Stimulated activated CD4-positive, alpha-beta T cell treated with anti-CD3 and anti-CD28 coated beads, Interleukin-15, amount 100 ng/mL, for 24 hours (primary cell): ENCODE data around the gene ZNF512B.
A peak's percentile ranks its signal among the peaks of the same experiment; 100 is the strongest.

Experiments used
- DNase-seq: peaks from one replicate; pipeline ENCODE4 v3.0.0-alpha.2; 2020

ZNF512B gene

DNA sequence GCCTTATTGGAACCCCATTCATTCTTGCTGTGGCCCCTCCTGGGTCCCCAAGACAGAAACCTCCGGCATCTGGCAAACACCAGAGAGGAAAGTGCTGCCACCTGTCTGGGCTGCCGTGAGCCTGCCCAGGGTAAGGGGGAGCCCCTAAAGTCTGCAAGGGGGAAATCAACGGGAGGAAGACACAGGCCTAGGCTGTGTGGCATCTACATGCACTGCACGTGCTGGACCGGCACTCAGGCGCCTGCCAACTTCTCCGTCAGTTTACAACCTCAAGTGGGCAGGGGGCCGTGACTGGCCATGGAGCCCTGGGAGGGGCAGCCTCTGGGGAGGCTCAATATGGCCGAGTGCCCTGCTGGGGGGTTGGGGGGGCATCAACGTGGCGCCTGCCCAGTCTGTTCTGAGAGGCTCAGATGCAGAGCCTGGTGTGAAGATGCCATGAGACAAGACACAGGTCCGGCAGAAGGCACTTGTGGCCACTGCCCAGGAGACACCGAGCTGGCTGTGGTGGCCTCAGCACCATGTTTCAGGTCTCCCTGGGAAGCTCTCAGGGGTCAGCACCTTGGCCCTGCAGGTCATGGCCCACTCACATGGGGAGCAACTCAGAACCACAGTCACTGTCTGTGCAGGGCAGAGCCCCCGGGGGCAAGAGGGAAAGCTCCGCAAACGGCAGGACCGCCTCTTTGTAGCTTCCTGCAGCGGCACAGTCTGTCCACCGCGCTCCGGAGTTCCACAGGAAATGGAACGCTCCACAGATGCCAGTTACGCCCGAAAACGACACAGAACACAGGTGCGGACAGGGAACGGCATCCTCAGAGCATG lies 21.9 kb downstream of the ZNF512B start:
- DNase-seq = peak; percentile 49

DNA sequence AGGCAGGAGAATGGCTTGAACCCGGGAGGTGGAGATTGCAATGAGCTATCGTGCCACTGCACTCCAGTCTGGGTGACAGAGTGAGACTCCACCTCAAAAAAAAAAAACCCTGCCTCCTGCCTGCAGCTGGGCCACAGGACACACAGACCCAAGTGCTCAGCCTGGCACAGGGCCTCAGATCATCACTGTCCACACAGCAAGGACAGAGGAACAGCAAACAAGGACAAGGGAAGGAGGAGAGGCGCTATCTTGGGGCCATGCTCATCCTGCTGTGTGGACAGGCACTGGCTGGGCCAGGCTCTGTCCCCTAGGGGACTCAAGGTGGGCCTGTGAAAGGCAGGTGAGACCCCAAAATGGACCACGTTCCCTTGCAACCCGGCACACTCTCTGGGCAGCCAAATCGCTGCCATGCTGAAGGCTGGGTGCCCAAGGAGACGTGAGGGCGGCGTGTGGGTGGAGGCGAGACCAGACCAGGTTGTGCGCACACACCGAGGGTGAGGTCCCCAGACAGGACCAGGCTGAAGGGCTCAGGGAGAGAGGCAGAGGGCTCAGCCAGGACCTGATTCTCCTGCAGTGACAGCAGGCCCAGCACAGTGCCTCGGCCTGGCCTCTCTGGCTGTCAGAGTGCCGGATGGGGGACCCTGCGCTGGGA lies 22.6 kb downstream of the ZNF512B start:
- no peak for DNase-seq

DNA sequence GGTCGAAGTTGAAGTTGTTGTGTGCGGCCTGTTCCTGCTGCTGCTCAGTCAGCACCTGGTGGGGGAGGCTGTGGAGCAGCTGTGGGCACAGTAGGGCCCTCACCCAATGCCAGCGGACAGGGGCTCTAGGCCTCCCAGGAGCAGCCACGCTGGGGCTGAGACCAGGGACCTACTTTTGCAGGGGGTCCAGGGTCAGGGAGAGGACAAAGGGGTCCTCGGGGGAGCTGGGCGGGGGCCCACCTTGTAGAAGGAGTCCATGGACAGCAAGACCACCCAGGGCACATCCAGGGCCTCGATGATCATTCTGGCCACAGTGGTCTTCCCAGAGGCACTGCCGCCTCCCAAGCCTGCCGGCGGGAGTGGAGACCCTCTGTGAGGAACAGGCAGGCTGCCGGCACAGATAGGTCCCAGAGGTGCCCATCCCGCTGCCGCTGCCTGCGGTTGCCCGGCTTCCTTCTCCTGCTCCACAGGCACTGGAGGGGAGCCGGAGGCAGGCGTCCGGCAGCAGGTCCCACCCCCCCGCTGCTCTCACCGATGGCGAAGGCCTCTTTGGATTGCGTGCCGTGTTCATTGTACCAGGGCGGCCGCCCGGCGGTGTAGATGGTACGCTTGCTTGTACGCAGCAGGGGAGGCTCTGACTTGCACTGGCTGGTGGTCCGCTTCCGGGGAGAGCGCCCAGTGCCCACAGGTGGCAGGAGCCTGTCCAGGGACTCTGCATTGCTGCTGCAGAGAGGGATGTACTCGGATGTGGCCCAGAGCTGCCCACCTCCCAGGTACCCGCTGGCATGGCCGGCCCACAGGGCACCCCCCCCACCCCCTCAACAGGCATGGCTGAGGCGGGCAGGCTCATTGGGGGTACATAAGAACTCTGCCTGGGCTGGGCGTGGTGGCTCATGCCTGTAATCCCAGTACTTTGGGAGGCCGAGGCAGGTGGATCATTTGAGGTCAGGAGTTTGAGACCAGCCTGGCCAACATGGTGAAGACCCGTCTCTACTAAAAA lies 23.5 kb downstream of the ZNF512B start:
- no peak for DNase-seq

DNA sequence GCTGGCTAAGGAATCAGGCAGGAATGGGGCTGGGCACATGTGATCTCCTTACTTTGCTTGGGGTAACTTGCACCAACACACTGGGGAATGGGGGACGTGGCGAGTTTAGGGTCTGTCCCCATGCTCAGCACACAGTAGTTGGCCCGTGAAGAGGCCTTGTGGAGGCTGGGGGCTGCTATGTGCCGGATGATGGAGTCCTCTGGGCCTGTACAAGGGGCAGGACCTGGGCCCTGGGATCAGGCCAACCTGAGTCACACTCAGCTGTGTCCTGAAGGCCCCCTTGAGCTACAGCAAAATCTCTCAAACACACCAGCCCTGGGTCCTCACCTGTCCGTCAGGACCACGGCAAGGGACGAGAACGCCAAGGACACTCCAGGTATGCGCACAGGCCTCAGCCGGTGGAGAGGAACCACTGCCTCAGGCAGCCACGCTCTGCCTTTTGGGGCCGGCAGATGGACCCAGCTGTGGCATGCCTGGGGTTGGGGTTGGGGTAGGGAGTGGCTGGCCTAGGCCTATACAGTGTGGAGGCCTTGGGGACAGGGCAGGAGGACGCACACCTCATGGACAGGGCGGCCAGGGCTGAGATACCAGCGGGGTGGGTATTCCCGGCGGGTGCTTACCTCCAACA lies 24.6 kb downstream of the ZNF512B start:
- no peak for DNase-seq

DNA sequence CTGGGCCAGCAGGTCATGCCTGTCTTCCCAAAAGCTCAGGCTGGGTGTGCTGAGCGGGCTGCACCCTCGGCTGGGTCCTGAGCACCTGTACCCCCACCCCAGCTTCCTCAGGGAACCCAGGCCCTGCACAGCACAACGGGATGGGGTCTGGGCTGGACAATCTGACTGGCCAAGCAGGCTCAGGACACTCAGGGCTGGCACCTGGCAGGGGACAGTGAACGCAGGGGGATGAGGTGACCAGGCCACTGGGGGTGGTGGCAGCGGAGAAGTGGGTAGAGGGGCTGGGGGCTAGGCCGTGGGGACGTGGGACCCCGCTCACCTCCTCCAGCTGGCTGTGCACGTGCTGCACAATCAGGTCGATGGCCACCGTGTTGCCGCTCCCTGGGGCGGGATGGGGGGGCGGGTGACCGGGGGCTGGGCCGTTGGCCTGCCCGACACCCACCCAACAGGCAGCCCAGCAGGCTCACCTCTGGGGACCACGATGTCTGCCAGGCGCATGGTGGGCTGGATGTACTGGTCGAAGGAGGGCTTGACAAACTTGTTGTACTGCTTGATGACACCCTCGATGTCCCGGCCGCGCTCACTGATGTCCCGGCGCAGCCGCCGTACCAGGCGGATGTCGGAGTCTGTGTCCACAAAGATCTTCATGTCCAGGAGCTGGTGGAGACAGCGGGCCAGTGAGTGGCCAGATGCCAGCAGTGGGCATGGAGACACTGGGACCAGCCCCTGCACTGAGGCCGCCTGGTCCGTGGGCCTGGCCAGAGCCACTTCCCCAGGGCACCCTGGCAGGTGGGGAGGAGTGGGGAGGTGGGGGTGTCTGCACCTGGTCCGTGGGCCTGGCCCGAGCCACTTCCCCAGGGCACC lies 25.4 kb downstream of the ZNF512B start:
- no peak for DNase-seq

DNA sequence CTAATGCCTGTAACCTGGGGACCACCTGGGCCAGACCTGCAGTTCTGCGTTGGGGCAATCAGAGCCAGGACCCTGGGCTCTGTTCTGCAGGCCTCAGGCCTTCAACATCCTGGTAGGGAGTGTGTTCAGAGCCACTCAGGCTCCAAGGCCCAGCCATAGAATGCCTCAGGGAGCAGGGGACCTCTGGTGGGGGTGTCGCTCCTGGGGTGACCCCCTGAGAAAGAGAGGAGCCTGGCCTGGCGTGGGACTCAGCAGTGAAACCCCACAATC lies 26.0 kb downstream of the ZNF512B start:
- no peak for DNase-seq

DNA sequence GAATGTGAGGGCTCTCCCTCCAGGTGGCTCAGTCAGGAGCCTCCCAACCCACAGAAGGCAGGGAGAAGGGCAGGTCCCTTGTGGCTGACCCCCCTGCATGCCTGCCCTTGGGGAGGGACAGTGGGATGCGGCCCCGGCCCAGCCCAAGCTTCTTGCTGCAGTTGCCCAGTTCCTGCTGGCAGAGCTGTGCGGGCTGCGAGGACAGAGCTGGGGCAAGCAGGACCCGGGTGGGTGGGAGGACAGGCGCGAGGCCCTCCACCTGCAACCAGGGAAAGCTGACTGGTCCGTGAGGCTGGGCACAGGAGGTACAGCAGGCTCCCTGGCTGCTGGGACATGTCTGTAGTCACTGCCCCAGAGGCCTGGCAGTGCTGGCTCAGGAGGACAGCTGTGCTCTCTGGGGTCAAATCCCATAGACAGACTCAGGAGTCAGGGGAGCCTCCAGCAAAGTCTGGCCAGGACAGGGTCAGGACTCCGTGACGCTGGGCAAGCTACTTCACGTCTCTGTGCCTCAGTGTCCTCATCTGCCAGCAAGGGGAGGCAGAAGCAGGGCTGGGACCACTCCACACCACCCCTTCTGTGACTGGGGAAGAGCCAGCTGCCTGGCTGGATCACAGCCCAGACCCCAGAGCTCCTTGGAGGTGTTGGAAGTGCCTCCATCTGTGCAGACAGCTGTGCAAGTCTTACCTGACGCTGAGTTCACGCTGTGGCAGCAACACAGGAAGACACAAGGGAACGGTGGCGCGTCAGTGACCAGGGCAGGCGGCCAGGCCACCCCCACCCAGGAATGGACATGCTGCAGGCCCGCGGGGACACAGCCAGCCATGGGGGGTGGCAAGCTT lies 26.5 kb downstream of the ZNF512B start:
- no peak for DNase-seq

DNA sequence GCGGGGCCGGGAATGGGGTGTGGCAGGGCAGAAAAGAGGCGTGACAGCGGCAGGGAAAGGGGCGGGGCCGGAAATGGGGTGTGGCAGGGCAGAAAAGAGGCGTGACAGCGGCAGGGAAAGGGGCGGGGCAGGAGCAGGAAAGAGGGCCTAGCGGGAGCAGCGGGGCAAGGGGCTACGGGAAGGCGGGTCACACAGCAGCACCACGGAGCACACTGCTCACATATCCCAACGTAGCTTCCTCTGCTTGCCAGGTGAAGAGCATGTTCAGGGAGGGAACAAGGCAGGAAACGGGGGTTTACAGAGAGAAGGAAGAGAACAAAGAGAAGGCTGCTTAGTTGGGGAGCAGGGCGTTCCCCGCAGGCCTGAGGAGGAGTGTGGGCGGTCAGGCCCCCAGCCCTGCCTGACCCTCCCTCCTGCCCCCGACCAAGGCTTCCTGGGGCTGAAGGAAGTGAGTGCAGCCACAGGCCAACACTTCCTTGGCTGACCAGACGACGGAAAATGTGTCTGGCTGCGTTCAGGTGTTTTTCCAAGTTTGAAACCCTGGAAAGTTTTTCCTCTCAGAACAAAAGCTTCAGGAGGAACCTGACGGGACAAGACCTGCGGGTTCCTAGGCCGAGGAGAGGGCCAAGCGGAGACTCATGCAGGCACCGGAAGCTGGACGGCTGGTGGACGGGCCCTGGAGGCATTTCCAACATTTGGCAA lies 27.3 kb downstream of the ZNF512B start:
- peak; percentile 63 for DNase-seq

DNA sequence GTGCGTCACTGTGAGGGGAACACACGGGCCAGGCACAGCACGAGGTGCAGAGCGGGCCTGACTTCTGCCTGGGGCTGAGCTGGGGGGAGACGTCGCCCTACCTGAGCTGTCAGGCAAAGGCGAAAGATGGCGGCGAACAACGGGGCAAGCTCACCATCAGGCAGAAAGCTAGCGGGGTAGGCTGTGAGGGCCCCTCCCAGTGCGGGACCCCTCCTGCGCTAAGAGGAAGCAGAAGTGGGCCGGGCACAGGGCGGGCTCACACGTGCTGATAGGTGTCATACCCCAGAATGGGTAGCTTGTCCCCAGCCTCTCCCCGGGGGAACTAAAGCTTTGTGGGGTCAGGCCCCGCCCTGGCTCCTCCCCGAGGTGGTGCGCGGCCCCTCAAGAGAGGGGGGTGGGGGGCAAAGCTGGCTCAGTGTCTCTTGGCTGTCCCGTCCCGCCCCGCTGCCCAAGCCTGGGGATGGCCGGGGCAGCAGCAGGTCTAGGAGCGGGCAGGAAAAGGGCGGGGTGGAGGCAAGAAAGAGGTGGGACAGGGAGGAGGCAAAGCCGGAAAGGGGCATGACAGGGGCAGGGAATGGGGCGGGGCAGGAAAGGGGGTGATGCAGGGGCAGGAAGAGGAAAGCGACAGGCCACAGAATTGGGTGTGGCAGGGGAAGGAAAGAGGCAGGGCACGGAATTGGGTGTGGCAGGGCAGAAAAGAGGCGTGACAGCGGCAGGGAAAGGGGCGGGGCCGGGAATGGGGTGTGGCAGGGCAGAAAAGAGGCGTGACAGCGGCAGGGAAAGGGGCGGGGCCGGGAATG lies 28.2 kb downstream of the ZNF512B start:
- DNase-seq = peak; percentile 78

DNA sequence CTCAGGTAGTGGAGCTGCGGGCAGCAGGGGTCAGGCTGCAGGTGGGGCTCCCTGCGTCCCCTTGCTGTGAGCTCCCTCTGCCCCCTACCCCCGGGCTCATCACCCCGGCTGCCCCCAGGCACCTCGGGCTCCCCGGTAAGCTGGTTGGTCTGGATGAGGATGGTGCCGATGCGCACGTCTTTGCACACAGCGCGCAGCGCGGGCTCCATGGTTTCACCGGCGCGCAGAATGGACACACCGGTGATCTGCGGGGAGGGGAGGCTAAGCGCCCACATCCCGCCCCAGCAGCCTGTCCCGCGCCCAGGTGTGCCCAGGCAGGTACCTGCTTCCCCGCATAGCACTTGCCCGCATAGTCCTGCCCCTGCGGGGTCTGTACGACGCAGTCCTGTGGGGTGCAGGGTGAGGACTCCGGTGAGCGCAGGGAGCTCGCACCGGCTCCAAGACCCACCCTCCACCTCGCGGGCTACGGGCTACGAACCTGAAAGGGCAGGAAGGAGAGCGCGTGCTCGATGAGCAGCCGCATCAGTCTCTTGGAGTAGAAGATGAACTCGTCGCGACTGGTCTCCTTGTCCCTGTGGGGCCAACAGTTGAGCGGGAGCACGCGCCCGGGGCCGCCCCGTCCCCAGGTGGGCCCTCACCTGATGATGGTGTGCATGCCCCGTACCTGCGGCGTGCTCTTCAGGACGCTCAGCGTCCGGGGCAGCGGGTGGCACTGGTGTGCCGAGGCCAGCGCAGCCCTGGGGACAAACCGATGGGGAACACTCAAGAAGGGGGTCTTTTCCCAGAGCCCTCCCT lies 29.1 kb downstream of the ZNF512B start:
- DNase-seq = no peak

DNA sequence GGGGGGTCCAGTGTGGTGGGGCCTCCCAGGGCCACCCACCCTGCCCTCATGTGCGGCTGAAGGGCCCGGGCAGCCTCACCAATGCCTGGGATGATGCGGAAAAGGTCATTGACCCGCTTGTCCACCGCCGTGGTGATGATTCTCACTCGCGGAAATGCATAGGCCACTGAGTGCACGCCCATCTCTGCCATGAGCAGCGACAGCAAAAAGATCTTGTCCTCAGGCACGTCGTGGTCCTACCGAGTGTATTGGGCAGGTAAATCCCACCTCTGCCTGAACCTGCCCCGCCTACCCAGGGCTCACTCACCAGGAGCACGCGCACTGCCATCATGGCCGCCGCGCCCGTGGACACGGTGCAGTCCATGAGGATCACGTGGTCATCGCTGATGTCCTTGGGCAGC lies 29.7 kb downstream of the ZNF512B start:
- DNase-seq = peak; percentile 5

DNA sequence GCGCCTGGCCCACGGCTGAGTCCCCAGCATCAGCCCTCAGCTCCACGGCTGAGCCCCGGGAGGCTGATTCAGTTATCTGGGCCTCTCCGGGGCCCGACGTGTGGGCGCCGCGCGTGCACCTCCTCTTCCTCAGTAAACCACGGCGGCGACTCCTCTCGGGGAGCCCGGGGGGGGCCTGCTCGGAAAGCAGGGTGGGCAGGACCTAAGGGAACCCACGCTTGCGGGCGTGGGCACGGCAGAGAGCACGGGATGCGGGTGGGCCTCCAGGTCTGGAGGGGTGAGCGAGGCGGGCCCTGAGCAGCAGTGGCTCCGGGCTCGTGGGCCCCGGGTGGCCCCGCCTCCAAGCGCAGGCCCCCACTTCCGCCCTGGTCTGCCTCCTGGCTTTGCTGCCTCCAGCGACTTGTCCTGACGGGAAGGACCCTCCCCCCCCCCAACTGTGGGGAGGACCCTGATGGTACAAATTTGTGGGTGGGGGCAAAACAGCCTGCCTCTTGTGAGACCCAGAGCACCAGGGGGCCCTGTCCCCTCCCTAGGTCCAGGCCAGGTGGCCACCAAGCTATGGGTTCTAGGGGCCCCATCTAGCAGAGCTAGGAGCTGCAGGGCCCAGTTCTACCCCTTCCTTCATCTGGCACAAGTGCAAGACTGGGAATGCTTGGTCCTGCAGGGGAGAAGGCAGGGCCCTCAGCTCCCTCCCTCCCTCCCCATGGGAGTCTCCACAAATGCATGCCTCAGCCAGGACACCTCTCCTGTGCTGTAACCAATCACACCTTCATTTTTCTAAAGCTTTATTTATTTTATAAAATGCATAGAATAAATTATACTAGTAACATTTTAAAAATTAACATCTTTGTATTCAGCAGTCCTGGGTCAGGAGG lies 30.4 kb downstream of the ZNF512B start:
- peak; percentile 17 for DNase-seq

DNA sequence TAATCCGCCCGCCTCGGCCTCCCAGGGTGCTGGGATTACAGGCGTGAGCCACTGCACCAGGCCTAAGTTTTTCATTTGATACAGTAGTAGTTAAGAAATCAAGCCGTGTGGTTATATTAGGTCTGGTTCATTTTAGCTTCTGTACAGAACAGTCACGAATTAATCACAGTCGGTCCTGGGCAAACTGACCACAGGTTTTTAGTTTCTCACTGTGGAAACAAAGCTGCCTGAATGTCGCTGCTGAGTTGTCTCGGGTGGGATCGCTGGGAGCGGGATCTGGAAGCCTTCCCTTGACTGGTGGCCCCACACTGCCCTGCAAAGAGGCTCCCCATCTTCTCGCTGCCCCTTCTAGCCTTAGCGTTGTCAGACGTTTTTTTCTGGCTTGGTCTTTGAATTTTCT lies 32.1 kb downstream of the ZNF512B start:
- peak; percentile 1 for DNase-seq

DNA sequence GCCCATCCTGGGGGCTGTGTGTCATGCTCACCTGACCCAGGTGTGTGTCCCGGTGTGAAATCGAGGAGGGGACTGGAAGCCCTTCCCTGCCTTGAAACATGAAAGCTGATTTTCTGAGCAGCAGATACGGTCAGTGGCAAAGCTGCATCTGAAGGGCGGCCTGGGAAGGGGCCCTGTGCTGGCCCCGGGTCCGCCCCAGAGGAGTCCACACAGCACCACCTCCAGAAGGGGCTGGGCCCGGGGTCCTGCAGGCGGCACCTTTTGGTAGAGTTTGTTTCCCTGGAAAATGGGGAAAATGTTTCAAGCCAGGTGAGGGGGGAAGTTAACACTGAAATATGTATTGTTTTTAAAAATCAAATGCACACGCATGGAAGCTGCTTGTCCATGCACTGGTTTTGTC lies 34.3 kb downstream of the ZNF512B start:
- DNase-seq = no peak

DNA sequence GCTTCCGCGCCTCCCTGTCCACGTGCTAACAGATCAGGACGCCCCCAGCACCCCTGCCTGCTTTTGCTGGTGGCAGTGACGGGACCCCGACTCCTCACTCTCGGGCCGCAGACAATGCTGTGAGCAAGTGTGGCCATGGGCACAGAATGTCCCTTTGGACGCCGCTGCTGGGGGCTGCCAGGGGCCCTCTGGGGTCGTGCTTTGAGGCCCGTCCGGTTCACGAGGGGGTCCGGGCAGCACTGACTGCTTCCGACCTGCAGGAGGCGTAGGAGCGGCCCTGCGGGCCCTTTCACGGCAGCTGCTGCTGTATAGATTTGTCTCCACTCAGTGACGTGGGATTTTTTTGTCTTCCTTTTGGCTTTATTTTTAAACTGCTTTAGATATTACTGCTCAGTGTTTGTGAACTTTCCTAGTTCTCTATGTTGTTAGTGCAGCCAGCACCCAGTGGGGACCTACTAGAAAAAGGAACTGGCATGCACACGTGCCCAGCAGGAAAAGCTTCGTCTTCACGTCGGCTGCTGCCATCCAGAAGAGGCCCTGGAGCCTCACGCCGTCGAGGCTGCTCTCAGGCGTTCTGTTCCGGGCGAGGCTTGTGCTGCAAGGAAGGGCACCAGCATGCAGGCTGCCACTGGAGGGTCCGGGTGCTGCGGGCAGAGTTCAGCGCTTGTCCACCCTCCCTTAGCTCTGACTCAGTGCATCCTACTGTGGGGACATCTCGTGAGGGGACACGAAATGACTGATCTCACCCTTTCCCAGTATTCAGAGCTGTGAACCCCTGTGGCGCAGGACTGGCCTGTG lies 35.3 kb downstream of the ZNF512B start:
- DNase-seq = no peak

DNA sequence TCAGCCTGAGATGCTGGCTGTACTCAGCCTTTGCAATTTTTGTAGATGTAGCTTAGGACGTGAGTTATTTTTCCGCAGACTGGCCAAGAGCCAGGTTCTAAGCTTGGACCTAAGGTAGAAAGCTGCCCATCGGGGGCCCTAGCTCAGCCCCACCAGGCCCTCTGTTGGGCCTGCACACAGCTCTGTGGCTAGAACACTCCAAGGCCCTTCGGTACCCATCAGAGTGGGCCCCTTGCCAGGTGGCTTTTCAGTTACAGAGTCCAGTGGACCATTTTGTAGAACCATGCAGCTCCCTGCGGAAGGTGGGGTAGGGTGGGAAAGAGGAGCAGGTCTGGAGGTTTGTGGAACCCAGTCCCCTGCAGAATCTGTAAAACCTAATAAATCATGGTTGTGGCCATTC lies 36.1 kb downstream of the ZNF512B start:
- no peak for DNase-seq
